ENCODE data around the gene DNAJC30. TPM values are rescaled to one million over a fixed set of nuclear protein-coding genes. Genes with fewer than 3 reads are reported as not detected.

DNAJC30 gene
- total RNA-seq, 1 donor from 2014 or later = 8.4 TPM

DNA sequence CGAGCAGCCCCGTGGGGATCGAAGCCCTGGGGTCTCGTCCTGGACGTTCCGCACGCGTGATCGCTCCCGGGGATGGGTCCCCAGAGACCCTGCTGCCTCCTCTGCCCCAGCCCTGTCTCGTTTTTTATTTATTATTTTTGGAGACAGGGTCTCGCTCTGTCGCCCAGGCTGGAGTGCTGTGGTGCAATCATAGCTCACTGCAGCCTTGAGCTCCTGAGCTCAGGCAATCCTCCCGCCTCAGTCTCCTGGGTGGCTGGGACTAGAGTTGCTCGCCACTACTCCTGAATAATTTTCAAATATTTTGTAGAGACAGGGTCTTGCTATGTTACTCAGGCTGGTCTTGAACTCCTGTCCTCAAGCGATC is 36.5 kb upstream of the DNAJC30 start:
- peak overlapping the region; percentile 70 for H3K27ac Mint-ChIP-seq (ENCODE audit: unreplicated experiment)
- H3K4me1 Mint-ChIP-seq (ENCODE audit: low read depth, unreplicated experiment) = peaks cover 7% of the 10 kb centered on the region
- H3K9me3 Mint-ChIP-seq (ENCODE audit: unreplicated experiment) = peaks cover 4% of the 10 kb centered on the region
- no peaks in the 10 kb centered on the region for H3K36me3 Mint-ChIP-seq (ENCODE audit: unreplicated experiment)
- H3K27me3 Mint-ChIP-seq (ENCODE audit: unreplicated experiment) = peaks cover 9% of the 10 kb centered on the region
- TF ChIP-seq, protein P1, sequence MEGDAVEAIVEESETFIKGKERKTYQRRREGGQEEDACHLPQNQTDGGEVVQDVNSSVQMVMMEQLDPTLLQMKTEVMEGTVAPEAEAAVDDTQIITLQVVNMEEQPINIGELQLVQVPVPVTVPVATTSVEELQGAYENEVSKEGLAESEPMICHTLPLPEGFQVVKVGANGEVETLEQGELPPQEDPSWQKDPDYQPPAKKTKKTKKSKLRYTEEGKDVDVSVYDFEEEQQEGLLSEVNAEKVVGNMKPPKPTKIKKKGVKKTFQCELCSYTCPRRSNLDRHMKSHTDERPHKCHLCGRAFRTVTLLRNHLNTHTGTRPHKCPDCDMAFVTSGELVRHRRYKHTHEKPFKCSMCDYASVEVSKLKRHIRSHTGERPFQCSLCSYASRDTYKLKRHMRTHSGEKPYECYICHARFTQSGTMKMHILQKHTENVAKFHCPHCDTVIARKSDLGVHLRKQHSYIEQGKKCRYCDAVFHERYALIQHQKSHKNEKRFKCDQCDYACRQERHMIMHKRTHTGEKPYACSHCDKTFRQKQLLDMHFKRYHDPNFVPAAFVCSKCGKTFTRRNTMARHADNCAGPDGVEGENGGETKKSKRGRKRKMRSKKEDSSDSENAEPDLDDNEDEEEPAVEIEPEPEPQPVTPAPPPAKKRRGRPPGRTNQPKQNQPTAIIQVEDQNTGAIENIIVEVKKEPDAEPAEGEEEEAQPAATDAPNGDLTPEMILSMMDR (IDR thresholded peaks at IDR 0.05; ENCODE audit: partially characterized antibody, unreplicated experiment) = no peak
- H3K4me3 Mint-ChIP-seq (ENCODE audit: unreplicated experiment) = peak overlapping the region; percentile 84
- no peak for DNase-seq

DNA sequence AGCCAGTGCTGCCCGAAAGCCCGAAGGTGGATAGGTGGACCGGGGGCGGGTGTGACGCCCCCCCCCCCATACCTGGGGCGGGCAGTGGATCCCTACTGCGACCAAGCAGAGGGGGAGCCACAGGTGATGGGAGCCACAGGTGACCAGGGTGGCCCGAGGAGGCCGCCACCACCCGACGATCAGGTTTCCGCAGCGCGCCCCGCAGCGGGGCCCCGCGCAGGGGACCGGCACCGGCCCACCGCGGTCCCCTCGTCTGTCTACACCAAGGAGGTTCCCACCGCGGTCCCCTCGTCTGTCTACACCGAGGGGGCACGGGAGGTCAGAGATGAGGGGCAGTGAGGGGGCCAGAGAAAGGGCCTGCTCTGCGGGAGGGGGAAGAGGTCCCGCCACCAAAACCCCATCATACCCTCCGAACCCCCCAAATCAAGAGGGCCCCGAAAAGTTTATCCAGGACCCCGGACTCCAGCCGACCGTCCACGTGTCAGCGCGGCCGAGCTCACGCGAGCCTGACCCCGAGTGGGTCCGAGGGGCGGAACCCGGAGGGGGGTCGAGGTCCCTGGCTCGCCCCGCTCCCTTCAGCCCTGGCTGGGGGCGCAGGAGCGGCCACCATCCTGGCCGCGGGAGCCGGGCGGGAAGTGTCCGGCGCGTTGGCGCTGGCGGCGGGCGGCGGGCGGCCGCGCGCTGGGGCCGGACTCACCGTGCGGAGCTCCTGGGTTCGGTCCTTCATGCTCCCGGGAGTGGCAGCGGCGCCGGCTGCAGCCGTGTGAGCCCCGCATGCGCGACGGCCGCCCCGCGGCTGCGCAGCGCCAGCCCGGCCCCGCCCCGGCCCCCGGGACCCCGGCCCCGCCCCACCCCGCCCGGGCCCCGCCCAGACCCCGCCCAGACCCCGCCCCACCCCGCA is 35.9 kb upstream of the DNAJC30 start, which contains the start of gene STX1A:
TSS of gene STX1A (minus strand) at position 765 of the 901 bp plus-strand sequence. CDS start at position 727, 38 bp downstream.
- Mint-ChIP-seq H3K27me3 (ENCODE audit: unreplicated experiment) (peaks cover 9% of the 10 kb centered on the region), H3K36me3 (ENCODE audit: unreplicated experiment) (no peaks in the 10 kb centered on the region), H3K27ac (ENCODE audit: unreplicated experiment) (peak within 1 kb of the TSS; percentile 70), H3K9me3 (ENCODE audit: unreplicated experiment) (peaks cover 4% of the 10 kb centered on the region), H3K4me3 (ENCODE audit: unreplicated experiment) (peak within 1 kb of the TSS; percentile 84), H3K4me1 (ENCODE audit: low read depth, unreplicated experiment) (peaks cover 7% of the 10 kb centered on the region)
- peak; percentile 77 for DNase-seq
- TF ChIP-seq, protein P1 (IDR thresholded peaks at IDR 0.05; ENCODE audit: partially characterized antibody, unreplicated experiment) = no peak

DNA sequence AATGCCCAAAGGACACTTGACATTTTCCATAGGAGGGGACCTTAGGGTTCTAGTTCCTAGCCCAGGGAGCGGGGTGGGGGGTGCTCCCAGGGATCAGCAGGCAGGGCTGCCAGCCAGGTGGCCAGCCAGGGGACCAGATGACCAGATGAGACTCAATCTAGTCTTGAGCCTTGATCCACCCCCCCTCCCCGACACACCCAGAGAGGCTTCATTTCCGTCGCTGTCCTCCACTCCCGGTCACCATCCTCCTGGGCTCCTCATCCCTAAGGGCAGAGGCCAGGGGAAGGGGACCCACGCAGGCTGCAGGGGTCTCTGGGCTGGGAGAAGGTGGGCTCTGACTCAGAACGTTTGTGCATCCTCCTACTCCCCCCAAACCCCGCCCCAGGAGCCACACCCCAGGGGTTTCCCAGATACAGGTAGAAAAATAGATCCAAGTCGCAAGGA is 35.2 kb upstream of the DNAJC30 start:
- no peaks in the 10 kb centered on the region for H3K36me3 Mint-ChIP-seq (ENCODE audit: unreplicated experiment)
- DNase-seq = no peak
- TF ChIP-seq, protein P1 (IDR thresholded peaks at IDR 0.05; ENCODE audit: partially characterized antibody, unreplicated experiment) = no peak
- peaks cover 7% of the 10 kb centered on the region for H3K4me1 Mint-ChIP-seq (ENCODE audit: low read depth, unreplicated experiment)
- no peak overlapping the region for H3K27ac Mint-ChIP-seq (ENCODE audit: unreplicated experiment)
- peaks cover 4% of the 10 kb centered on the region for H3K9me3 Mint-ChIP-seq (ENCODE audit: unreplicated experiment)
- H3K4me3 Mint-ChIP-seq (ENCODE audit: unreplicated experiment) = peak overlapping the region; percentile 68
- H3K27me3 Mint-ChIP-seq (ENCODE audit: unreplicated experiment) = peaks cover 9% of the 10 kb centered on the region

DNA sequence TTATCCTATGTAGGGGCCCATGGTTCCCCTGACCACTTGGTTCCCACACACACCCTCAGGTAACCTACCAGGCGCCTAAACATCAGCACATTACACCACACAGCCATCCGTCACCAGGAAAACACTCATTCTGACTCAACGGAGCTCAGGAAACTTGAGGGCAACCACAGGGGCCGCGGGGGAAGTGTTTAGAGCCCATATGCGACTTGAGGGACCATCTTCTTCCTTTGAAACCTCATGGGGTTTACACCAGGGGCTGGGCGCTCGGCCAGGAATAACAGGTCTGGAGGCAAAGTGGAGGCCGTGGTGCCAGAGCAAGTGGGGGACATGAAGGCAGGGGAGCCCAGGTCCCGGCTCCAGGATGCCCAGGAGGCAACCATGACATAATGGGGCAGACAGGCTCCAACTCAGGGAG is 34.7 kb upstream of the DNAJC30 start:
- peaks cover 4% of the 10 kb centered on the region for H3K9me3 Mint-ChIP-seq (ENCODE audit: unreplicated experiment)
- H3K27ac Mint-ChIP-seq (ENCODE audit: unreplicated experiment) = no peak overlapping the region
- H3K4me1 Mint-ChIP-seq (ENCODE audit: low read depth, unreplicated experiment) = peaks cover 7% of the 10 kb centered on the region
- peaks cover 9% of the 10 kb centered on the region for H3K27me3 Mint-ChIP-seq (ENCODE audit: unreplicated experiment)
- TF ChIP-seq, protein P1 (IDR thresholded peaks at IDR 0.05; ENCODE audit: partially characterized antibody, unreplicated experiment) = no peak
- no peak for DNase-seq
- peaks cover 2% of the 10 kb centered on the region for H3K36me3 Mint-ChIP-seq (ENCODE audit: unreplicated experiment)
- peak overlapping the region; percentile 67 for H3K4me3 Mint-ChIP-seq (ENCODE audit: unreplicated experiment)
